ENCODE results near the gene AQP1. TPM values are rescaled to one million over a fixed set of nuclear protein-coding genes. Genes with fewer than 3 reads are reported as not detected.

The AQP1 gene
- polyA plus RNA-seq, 1 donor (not counting 4 experiments of a cell fraction or from before 2014, with no cell fraction given): 0.07 TPM

DNA sequence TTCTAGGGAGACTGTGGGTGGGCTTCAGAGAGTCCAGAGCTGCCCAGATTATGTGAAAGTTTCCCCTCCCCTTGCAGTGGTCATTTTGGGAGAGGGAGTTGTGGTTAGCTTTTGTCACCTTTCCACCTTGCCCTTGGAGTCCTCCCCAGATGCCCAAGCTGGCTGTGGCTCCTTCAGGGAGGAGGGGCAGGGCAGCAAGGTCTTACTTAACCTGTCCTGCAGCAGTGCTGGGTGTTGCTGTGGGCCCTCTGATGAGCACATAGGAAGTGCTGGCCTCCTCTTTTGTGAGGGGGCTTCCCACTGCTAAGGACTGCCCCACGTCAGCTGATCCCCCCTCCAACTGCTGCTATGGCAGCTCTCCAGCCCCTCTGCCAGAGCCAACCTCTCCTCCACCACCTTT lies 17.6 kb upstream of the AQP1 start:
- Histone ChIP-seq H3K9me1 (ENCODE audit: control insufficient read depth, extremely low read depth, insufficient read depth, low read length) (no peaks in the 10 kb centered on the region), H3K9ac (ENCODE audit: control insufficient read depth, extremely low read depth, insufficient read depth, low read length) (no peak overlapping the region), H3K4me1 (ENCODE audit: control insufficient read depth, extremely low read depth, insufficient read depth, low read length) (no peaks in the 10 kb centered on the region), H3K4me3 (ENCODE audit: control insufficient read depth in 2 of 3, extremely low read depth in 1 of 3, insufficient read depth in 2 of 3, low read depth in 1 of 3, low read length in 3 of 3) (no peak overlapping the region), H3K9me3 (ENCODE audit: control insufficient read depth, low read depth, low read length) (no peaks in the 10 kb centered on the region), H4K20me1 (ENCODE audit: control insufficient read depth, extremely low read depth, insufficient read depth, low read length) (no peaks in the 10 kb centered on the region), H3K4me2 (ENCODE audit: control insufficient read depth, extremely low read depth, insufficient read depth, low read depth, low read length) (no peak overlapping the region), H3K27me3 (ENCODE audit: control insufficient read depth, extremely low read depth, insufficient read depth, low read length) (peaks cover 29% of the 10 kb centered on the region), H3K27ac (ENCODE audit: control insufficient read depth, insufficient read depth, low read length) (no peak overlapping the region), H3K36me3 (ENCODE audit: control insufficient read depth in 2 of 2, extremely low read depth in 1 of 2, insufficient read depth in 2 of 2, low read length in 2 of 2) (no peaks in the 10 kb centered on the region), H3K79me2 (ENCODE audit: control insufficient read depth, insufficient read depth, low read length) (no peaks in the 10 kb centered on the region), H2AFZ (ENCODE audit: control insufficient read depth, low read length) (no peak overlapping the region)
- DNase-seq (ENCODE audit: low read depth, low spot score) (no peak), FAIRE-seq (no peak)
- dilution Hi-C loops (cut with MboI; ENCODE audit: extremely low pct_ligation_motif_present, low sequenced_read_pairs): no loop called here
- TF ChIP-seq EZH2 (IDR thresholded peaks at IDR 0.05; ENCODE audit: low read length) (no peak), CTCF (optimal IDR thresholded peaks at IDR 0.05 in 1 of 3, IDR thresholded peaks at IDR 0.05 in 1 of 3, conservative IDR thresholded peaks at IDR 0.05 in 1 of 3; ENCODE audit: extremely low read depth in 1 of 3, insufficient read depth in 2 of 3, low read length in 3 of 3) (no peak)

DNA sequence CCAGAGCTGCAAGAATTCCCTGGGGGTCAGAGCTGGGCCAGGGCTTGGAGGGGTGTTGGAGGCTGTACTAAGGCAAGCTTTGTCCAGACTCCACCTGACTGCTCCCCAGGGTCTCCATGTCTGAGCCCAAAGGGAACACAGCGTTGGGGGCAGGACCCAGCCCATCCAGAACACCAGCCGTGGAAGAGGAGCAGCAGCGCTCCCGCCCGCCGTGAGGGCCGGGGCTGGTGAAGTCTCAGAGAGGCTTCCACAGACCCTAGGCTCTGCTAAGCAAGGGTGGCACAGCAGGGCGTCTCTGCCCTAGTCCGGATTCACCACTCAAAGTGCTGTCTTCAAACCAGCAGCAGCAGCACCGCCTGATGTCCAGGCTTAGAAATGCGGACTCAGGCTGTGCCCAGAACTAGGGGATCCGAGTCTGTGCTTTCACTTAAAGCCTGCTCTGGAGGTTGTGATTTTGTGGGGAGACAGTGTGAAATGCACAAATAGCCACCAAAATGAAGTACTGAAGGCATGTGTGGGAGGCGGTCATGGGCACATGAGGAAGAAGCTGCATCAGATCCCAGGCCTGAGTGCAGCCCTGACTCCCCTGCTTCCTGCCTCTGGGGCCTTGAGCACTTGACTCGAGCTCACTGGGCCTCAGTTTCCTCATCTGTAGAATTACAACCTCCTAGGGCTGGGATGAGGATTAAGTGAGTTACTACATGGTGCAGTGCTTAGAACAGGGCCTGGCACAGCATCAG lies 16.6 kb upstream of the AQP1 start:
- no peaks in the 10 kb centered on the region for H3K79me2 ChIP-seq (ENCODE audit: control insufficient read depth, insufficient read depth, low read length)
- H3K27ac ChIP-seq (ENCODE audit: control insufficient read depth, insufficient read depth, low read length): no peak overlapping the region
- H3K4me1 ChIP-seq (ENCODE audit: control insufficient read depth, extremely low read depth, insufficient read depth, low read length): no peaks in the 10 kb centered on the region

More for the DNA sequence above, 16.6 kb upstream of the AQP1 start:
- TF ChIP-seq CTCF (optimal IDR thresholded peaks at IDR 0.05 in 1 of 3, IDR thresholded peaks at IDR 0.05 in 1 of 3, conservative IDR thresholded peaks at IDR 0.05 in 1 of 3; ENCODE audit: extremely low read depth in 1 of 3, insufficient read depth in 2 of 3, low read length in 3 of 3): peak in 1 of 3 experiments; percentile 8
- no peak for TF ChIP-seq EZH2 (IDR thresholded peaks at IDR 0.05; ENCODE audit: low read length)
- Histone ChIP-seq H3K27me3 (ENCODE audit: control insufficient read depth, extremely low read depth, insufficient read depth, low read length) (peaks cover 29% of the 10 kb centered on the region), H3K9ac (ENCODE audit: control insufficient read depth, extremely low read depth, insufficient read depth, low read length) (no peak overlapping the region), H4K20me1 (ENCODE audit: control insufficient read depth, extremely low read depth, insufficient read depth, low read length) (no peaks in the 10 kb centered on the region), H3K9me3 (ENCODE audit: control insufficient read depth, low read depth, low read length) (no peaks in the 10 kb centered on the region), H3K9me1 (ENCODE audit: control insufficient read depth, extremely low read depth, insufficient read depth, low read length) (no peaks in the 10 kb centered on the region), H2AFZ (ENCODE audit: control insufficient read depth, low read length) (no peak overlapping the region), H3K36me3 (ENCODE audit: control insufficient read depth in 2 of 2, extremely low read depth in 1 of 2, insufficient read depth in 2 of 2, low read length in 2 of 2) (no peaks in the 10 kb centered on the region), H3K4me2 (ENCODE audit: control insufficient read depth, extremely low read depth, insufficient read depth, low read depth, low read length) (no peak overlapping the region), H3K4me3 (ENCODE audit: control insufficient read depth in 2 of 3, extremely low read depth in 1 of 3, insufficient read depth in 2 of 3, low read depth in 1 of 3, low read length in 3 of 3) (no peak overlapping the region)
- FAIRE-seq (no peak), DNase-seq (ENCODE audit: low read depth, low spot score) (no peak)
- dilution Hi-C loops (cut with MboI; ENCODE audit: extremely low pct_ligation_motif_present, low sequenced_read_pairs): no loop called here
